Neural crest cell (in vitro differentiated cells): Measurements from ENCODE around the gene CLCN3. TPM values are rescaled to one million over a fixed set of nuclear protein-coding genes. Genes with fewer than 3 reads are reported as not detected.

ENCODE experiments used
- DNase-seq: peaks from one replicate; pipeline ENCODE4 v3.0.0; 2021; ENCODE audit warnings: low read depth, mixed read lengths, low spot score
- H3K27ac Mint-ChIP-seq: one replicate; pipeline ENCODE4 v1.8.0; 2021; ENCODE audit warnings: mild to moderate bottlenecking, mixed read lengths; ENCODE audit not compliant: unreplicated experiment
- H3K27me3 Mint-ChIP-seq: 2 replicates; pipeline ENCODE4 v1.8.0; 2021; ENCODE audit warnings: low read depth, mild to moderate bottlenecking, mixed read lengths
- H3K36me3 Mint-ChIP-seq: 2 replicates; pipeline ENCODE4 v1.8.0; 2021; ENCODE audit warnings: low read depth, mild to moderate bottlenecking, mixed read lengths
- H3K4me1 Mint-ChIP-seq: 2 replicates; pipeline ENCODE4 v1.8.0; 2021; ENCODE audit warnings: mixed read lengths
- H3K4me3 Mint-ChIP-seq: one replicate; pipeline ENCODE4 v1.8.0; 2021; ENCODE audit warnings: mild to moderate bottlenecking, mixed read lengths
- H3K9me3 Mint-ChIP-seq: 2 replicates; pipeline ENCODE4 v1.8.0; 2021; ENCODE audit warnings: mixed read lengths
- total RNA-seq: library from RNA; stranded (reverse); gene quantifications from 2 replicates; pipeline ENCODE4 v1.2.1, GENCODE V29; 2021
- TF ChIP-seq, protein P1 (sequence below): fragments of 200-600 bp; sonication (generic); conservative IDR thresholded peaks from 2 replicates; pipeline ENCODE4 v1.5.0; 2021; ENCODE audit warnings: antibody characterized with exemption, mild to moderate bottlenecking

CLCN3 gene
- total RNA-seq, 1 donor from 2014 or later: 38.0 TPM

DNA sequence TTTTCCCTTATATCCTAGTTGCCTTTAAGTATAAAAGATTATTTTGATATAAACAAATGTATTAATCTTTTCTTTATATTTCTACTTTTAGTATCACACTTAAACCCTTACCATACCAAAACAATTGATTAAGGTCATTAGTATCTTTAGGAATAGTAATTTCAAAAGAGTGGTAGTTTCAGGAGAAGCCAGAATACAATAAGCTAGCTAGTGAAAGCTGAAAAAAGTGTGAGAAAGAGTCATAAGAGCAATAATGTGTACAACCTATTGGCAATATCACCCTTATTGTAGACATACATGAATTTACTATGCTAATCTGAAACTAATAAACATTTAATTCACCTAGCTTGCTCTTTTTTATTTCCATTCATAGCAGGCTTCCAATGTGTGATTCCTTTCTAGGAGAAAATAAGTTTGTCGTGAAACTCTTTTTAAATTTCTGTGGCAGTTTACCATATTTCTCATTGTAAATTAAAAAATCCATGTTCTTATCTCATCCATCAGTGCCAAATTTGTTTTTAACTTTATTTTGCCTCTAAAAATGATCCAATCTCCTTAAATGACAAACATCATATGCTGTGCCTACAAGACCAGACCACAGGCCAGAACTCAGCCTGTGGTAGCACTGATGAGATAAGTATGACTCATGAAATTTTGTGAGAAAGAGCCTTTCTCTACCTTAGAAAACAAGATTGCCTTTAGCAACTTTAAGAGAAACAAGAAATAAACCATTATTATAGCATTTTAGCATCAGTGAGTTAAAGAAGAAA is 16.1 kb upstream of the CLCN3 start:
- Mint-ChIP-seq H3K9me3 (no peaks in the 10 kb centered on the region), H3K27me3 (no peaks in the 10 kb centered on the region), H3K4me1 (peaks cover 11% of the 10 kb centered on the region), H3K36me3 (no peaks in the 10 kb centered on the region), H3K27ac (no peak overlapping the region), H3K4me3 (no peak overlapping the region)
- no peak for DNase-seq
- TF ChIP-seq, protein P1, sequence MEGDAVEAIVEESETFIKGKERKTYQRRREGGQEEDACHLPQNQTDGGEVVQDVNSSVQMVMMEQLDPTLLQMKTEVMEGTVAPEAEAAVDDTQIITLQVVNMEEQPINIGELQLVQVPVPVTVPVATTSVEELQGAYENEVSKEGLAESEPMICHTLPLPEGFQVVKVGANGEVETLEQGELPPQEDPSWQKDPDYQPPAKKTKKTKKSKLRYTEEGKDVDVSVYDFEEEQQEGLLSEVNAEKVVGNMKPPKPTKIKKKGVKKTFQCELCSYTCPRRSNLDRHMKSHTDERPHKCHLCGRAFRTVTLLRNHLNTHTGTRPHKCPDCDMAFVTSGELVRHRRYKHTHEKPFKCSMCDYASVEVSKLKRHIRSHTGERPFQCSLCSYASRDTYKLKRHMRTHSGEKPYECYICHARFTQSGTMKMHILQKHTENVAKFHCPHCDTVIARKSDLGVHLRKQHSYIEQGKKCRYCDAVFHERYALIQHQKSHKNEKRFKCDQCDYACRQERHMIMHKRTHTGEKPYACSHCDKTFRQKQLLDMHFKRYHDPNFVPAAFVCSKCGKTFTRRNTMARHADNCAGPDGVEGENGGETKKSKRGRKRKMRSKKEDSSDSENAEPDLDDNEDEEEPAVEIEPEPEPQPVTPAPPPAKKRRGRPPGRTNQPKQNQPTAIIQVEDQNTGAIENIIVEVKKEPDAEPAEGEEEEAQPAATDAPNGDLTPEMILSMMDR: no peak

DNA sequence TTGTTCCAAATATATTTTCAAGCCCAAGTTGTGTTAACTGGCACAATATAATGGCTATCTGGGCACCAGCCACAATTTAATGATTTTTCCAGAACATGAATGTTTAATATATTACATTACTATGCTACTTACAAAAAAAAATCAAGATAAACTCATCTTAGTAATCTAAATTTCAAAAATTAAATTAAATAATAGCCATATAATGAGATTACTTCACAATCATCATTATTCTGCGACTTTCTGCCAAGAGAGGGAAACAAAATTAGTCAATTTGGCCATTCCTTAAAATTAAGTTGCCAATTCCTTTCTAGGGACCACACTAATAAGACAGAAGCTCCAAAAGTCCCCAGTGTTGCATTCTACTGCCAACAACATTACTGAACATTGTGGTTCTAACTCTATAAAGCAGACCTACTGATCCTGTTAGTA is 15.5 kb upstream of the CLCN3 start:
- Mint-ChIP-seq H3K27me3 (no peaks in the 10 kb centered on the region), H3K4me1 (peaks cover 11% of the 10 kb centered on the region), H3K4me3 (no peak overlapping the region), H3K27ac (no peak overlapping the region), H3K36me3 (no peaks in the 10 kb centered on the region), H3K9me3 (no peaks in the 10 kb centered on the region)
- TF ChIP-seq, protein P1: no peak
- DNase-seq: no peak

DNA sequence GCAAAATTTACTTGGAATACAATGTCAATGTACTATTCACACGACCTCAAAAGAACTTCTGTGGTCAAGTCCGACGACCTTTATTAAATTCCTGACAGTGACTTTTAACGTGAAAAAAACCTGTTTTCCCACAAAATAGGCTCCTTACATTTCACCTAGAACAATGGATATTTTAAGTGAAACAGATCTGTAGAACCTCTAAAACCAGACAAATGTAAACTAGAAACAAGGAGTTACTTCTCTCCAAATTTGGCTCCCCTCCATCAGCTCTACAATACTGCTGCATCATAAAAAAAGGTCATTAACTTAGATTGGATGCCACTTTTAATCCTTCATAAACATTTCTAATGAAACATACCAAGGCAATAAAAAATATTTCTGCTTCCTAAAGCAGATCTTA is 9.2 kb upstream of the CLCN3 start:
- no peaks in the 10 kb centered on the region for H3K36me3 Mint-ChIP-seq
- no peak overlapping the region for H3K27ac Mint-ChIP-seq
- peaks cover 37% of the 10 kb centered on the region for H3K4me1 Mint-ChIP-seq
- H3K4me3 Mint-ChIP-seq: peak overlapping the region; percentile 100
- TF ChIP-seq, protein P1: no peak
- DNase-seq: no peak
- no peaks in the 10 kb centered on the region for H3K9me3 Mint-ChIP-seq
- H3K27me3 Mint-ChIP-seq: no peaks in the 10 kb centered on the region

DNA sequence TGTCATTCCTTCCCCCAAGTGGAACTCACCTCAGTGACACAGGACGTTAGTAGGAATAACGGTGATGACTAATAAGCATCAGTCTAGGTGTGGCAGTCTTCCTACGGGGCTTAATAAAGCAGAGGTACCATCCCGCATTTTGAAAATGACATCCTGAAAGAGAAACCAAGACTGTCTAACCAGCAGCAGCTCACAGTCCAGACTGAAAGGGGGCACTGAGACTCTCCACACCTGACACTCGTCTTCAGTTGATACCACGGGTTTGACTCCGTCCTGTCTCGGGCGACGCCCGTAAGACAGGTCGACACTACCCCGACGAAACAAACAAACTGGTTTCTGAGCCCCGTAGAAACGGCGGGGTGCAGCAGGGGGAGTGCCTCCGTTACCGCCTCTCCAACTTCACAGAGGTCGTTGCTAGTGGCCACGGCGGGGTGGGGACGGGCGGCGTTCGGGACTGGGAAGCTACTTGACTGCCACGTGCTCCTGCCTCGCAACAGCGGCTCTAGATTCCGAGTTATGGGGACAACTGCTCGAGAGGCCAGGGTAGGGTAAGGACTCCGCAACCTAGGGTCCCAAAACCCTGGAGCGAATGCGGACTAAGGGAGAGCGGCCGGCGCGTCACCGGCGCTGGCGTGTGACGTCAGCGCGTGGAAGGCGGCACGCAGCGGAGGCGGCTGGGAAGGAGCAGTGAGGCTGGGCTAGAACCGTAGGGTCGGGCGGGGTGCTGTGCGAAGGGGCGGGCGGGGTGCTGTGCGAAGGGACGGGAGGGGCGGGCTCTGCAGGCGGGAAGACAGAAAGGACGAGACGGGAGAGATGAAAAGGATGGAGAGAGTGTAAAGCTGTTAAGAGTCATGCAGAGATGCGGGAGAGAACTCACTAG is 8.1 kb upstream of the CLCN3 start, which contains the start of gene NEK1:
Gene NEK1, minus strand, starts transcription at position 593 of the 880 bp plus-strand sequence. CDS start 9,953 bp downstream, outside the sequence.
- peak; percentile 74 for DNase-seq
- Mint-ChIP-seq H3K4me1 (peaks cover 30% of the 10 kb centered on the region), H3K27me3 (no peaks in the 10 kb centered on the region), H3K4me3 (peak within 1 kb of the TSS; percentile 100), H3K36me3 (no peaks in the 10 kb centered on the region), H3K27ac (peak within 1 kb of the TSS; percentile 99), H3K9me3 (no peaks in the 10 kb centered on the region)
- TF ChIP-seq, protein P1: no peak
